ENCODE measurements around the gene AP1G1. TPM values are rescaled to one million over a fixed set of nuclear protein-coding genes. Genes with fewer than 3 reads are reported as not detected.

AP1G1 gene
- total RNA-seq, 1 donor = 104 TPM

DNA sequence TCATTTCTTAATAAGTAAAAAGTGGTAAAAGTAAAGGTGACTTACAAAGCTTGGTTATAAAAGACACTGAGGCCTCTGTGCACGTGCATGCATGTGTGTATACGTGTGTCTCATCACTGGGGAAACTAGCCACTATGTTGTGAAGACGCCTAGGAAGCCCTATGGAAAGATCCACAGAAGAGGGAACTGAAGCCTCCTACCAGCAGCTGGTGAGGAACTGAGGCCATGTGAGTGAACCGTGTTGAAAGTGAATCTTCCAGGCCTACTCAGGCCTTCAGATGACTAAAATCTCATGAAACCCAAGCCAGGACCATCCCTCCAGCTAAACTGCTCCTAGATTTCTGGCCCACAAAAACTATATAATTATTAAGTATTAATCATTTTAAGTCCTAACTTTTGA is 107.8 kb downstream of the AP1G1 start:
- no peaks in the 10 kb centered on the region for H3K9me3 ChIP-seq (ENCODE audit: low read depth, low read length)
- no peak overlapping the region for H2AFZ ChIP-seq (ENCODE audit: low read length)
- H3K79me2 ChIP-seq (ENCODE audit: insufficient read depth, low read length) = peaks cover 28% of the 10 kb centered on the region
- no peak for DNase-seq (ENCODE audit: insufficient read length, low spot score, missing footprints)
- H3K36me3 ChIP-seq (ENCODE audit: insufficient read depth, low read length) = peaks cover 4% of the 10 kb centered on the region
- H3K4me3 ChIP-seq (ENCODE audit: insufficient read depth, low read length) = no peak overlapping the region
- no peaks in the 10 kb centered on the region for H3K4me1 ChIP-seq (ENCODE audit: insufficient read depth, low read length)
- H3K27me3 ChIP-seq (ENCODE audit: insufficient read depth, low read length) = no peaks in the 10 kb centered on the region
- no peak overlapping the region for H3K4me2 ChIP-seq (ENCODE audit: insufficient read depth, low read length)
- peaks cover 4% of the 10 kb centered on the region for H4K20me1 ChIP-seq (ENCODE audit: insufficient read depth, low read length)
- H3K27ac ChIP-seq (ENCODE audit: low read depth, low read length) = no peak overlapping the region
- TF ChIP-seq CTCF (IDR thresholded peaks at IDR 0.05; ENCODE audit: extremely low read depth, low read depth, low read length) = no peak

DNA sequence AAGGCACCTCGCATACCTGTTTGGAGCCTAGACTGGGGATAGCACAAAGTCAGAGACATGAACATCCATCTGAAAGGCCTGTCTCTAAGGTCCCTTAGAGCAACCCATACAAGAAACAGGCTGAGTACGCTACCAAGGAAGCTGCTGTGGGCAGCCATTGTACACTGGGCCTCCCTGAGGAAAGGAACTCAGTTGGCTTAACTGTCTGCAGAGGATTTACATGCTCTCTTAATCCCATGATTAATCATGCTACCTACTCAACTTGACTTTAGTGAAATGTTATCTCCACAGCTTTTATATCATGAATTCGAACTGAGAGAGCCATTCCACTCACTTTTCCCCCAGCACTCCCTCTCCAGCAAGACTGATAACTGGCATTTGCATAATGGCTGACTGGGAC is 110.1 kb downstream of the AP1G1 start:
- TF ChIP-seq CTCF (IDR thresholded peaks at IDR 0.05; ENCODE audit: extremely low read depth, low read depth, low read length) = no peak
- no peaks in the 10 kb centered on the region for H3K9me3 ChIP-seq (ENCODE audit: low read depth, low read length)
- H3K4me1 ChIP-seq (ENCODE audit: insufficient read depth, low read length) = no peaks in the 10 kb centered on the region
- H3K27ac ChIP-seq (ENCODE audit: low read depth, low read length) = no peak overlapping the region
- no peak for DNase-seq (ENCODE audit: insufficient read length, low spot score, missing footprints)
- peaks cover 15% of the 10 kb centered on the region for H3K79me2 ChIP-seq (ENCODE audit: insufficient read depth, low read length)
- no peaks in the 10 kb centered on the region for H3K27me3 ChIP-seq (ENCODE audit: insufficient read depth, low read length)
- H3K4me3 ChIP-seq (ENCODE audit: insufficient read depth, low read length) = no peak overlapping the region
- no peak overlapping the region for H3K4me2 ChIP-seq (ENCODE audit: insufficient read depth, low read length)
- H2AFZ ChIP-seq (ENCODE audit: low read length) = no peak overlapping the region
- peaks cover 4% of the 10 kb centered on the region for H3K36me3 ChIP-seq (ENCODE audit: insufficient read depth, low read length)
- peaks cover 4% of the 10 kb centered on the region for H4K20me1 ChIP-seq (ENCODE audit: insufficient read depth, low read length)

DNA sequence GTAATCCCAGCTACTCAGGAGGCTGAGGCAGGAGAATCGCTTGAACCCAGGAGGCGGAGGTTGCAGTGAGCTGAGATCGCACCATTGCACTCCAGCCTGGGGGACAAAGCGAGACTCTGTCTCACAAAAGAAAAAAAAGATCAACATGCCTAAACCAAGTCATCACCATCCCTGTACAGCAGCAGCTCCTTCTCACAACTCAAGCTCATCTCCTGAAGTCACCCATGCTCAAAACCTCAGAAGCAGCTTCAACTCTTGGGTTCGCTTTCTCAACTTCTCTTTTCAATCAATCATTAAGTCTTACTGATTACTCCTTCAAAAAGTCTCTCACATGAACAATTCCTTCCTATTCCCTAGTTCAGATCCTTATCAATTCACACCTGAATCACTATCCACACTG is 115.5 kb downstream of the AP1G1 start:
- Histone ChIP-seq H4K20me1 (ENCODE audit: insufficient read depth, low read length) (no peaks in the 10 kb centered on the region), H3K27me3 (ENCODE audit: insufficient read depth, low read length) (no peaks in the 10 kb centered on the region), H3K4me1 (ENCODE audit: insufficient read depth, low read length) (no peaks in the 10 kb centered on the region), H3K4me3 (ENCODE audit: insufficient read depth, low read length) (no peak overlapping the region), H3K36me3 (ENCODE audit: insufficient read depth, low read length) (peaks cover 12% of the 10 kb centered on the region), H3K9me3 (ENCODE audit: low read depth, low read length) (no peaks in the 10 kb centered on the region), H2AFZ (ENCODE audit: low read length) (no peak overlapping the region), H3K27ac (ENCODE audit: low read depth, low read length) (no peak overlapping the region), H3K4me2 (ENCODE audit: insufficient read depth, low read length) (no peak overlapping the region), H3K79me2 (ENCODE audit: insufficient read depth, low read length) (peaks cover 8% of the 10 kb centered on the region)
- no peak for DNase-seq (ENCODE audit: insufficient read length, low spot score, missing footprints)
- no peak for TF ChIP-seq CTCF (IDR thresholded peaks at IDR 0.05; ENCODE audit: extremely low read depth, low read depth, low read length)

DNA sequence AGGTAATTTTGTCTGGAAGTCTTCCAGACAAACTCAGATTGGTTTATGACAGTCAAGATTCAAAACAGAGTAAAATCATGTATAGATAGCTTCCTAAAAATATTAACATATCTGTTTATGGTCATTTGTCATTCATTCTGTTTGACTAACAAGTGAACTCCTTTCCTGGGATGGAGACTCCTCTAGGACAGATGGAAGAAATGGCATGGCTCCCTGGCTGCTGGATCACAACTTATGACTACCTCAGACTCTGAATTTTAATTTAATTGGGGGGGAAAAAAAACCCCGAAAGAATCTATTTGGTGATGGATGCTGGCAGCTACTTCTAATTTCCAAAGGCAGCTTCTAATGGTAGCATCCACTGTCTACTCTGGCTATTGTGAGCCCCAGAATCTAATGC is 118.7 kb downstream of the AP1G1 start:
- Histone ChIP-seq H3K36me3 (ENCODE audit: insufficient read depth, low read length) (peaks cover 15% of the 10 kb centered on the region), H3K79me2 (ENCODE audit: insufficient read depth, low read length) (peaks cover 4% of the 10 kb centered on the region), H3K9me3 (ENCODE audit: low read depth, low read length) (no peaks in the 10 kb centered on the region), H3K4me3 (ENCODE audit: insufficient read depth, low read length) (no peak overlapping the region), H4K20me1 (ENCODE audit: insufficient read depth, low read length) (no peaks in the 10 kb centered on the region), H3K4me2 (ENCODE audit: insufficient read depth, low read length) (no peak overlapping the region), H3K4me1 (ENCODE audit: insufficient read depth, low read length) (no peaks in the 10 kb centered on the region), H3K27me3 (ENCODE audit: insufficient read depth, low read length) (no peaks in the 10 kb centered on the region), H3K27ac (ENCODE audit: low read depth, low read length) (no peak overlapping the region), H2AFZ (ENCODE audit: low read length) (no peak overlapping the region)
- no peak for TF ChIP-seq CTCF (IDR thresholded peaks at IDR 0.05; ENCODE audit: extremely low read depth, low read depth, low read length)
- no peak for DNase-seq (ENCODE audit: insufficient read length, low spot score, missing footprints)

Measured in osteoblast (primary cell).